Measurements from ENCODE around the gene PSMB5.

Gene PSMB5

GRCh38 chr14:23053426-23053825 is 18.7 kb upstream of the PSMB5 start:
- DNase-seq (ENCODE audit: low spot score), result no peak
- no peak for TF ChIP-seq CTCF (IDR thresholded peaks at IDR 0.05; ENCODE audit: extremely low read depth, missing control alignments)

GRCh38 chr14:23052671-23053070 is 18.0 kb upstream of the PSMB5 start:
- TF ChIP-seq CTCF (IDR thresholded peaks at IDR 0.05; ENCODE audit: extremely low read depth, missing control alignments), result no peak
- DNase-seq (ENCODE audit: low spot score), result no peak

- no peak for DNase-seq (ENCODE audit: low spot score)
Observed at GRCh38 chr14:23052182-23052623, 17.5 kb upstream of the PSMB5 start.

GRCh38 chr14:23051141-23052057 is 16.7 kb upstream of the PSMB5 start:
- TF ChIP-seq CTCF (IDR thresholded peaks at IDR 0.05; ENCODE audit: extremely low read depth, missing control alignments), result no peak
- DNase-seq (ENCODE audit: low spot score), result no peak

More at GRCh38 chr14:23052182-23052623, 17.5 kb upstream of the PSMB5 start:
- TF ChIP-seq CTCF (IDR thresholded peaks at IDR 0.05; ENCODE audit: extremely low read depth, missing control alignments), result no peak

GRCh38 chr14:23049011-23049410 is 14.3 kb upstream of the PSMB5 start:
- no peak for TF ChIP-seq CTCF (IDR thresholded peaks at IDR 0.05; ENCODE audit: extremely low read depth, missing control alignments)
- no peak for DNase-seq (ENCODE audit: low spot score)

- TF ChIP-seq CTCF (IDR thresholded peaks at IDR 0.05; ENCODE audit: extremely low read depth, missing control alignments), result no peak
- DNase-seq (ENCODE audit: low spot score), result no peak
Observed at GRCh38 chr14:23047751-23048693, 13.3 kb upstream of the PSMB5 start.

All from GM20000 (cell line).